Stimulated activated CD4-positive, alpha-beta T cell treated with anti-CD3 and anti-CD28 coated beads, Interleukin-2, amount 100 ng/mL, for 48 hours (primary cell): Measurements from ENCODE around the gene COL4A4.
"Not testable (repeated sequence)": the region's sequence is repeated elsewhere in the genome, so short reads cannot be mapped to it uniquely, and the experiment has no call there.

ENCODE experiments used
- DNase-seq, 2 donors: peaks; one replicate each; pipeline ENCODE4 v3.0.0-alpha.2; 2020

The COL4A4 gene

GRCh38 chr2:227106845-227107759 is 56.9 kb downstream of the COL4A4 start:
- DNase-seq, result peak; percentile 15 to 32

GRCh38 chr2:227103583-227103982 is 60.4 kb downstream of the COL4A4 start:
- DNase-seq, result no peak

- DNase-seq, result no peak
These were observed 64.7 kb downstream of the COL4A4 start for GRCh38 chr2:227099340-227099739.

GRCh38 chr2:227098162-227098515 is 65.9 kb downstream of the COL4A4 start:
- DNase-seq, result no peak

GRCh38 chr2:227097495-227098161 is 66.4 kb downstream of the COL4A4 start:
- no peak for DNase-seq

- DNase-seq, result no peak
These were observed 68.7 kb downstream of the COL4A4 start for GRCh38 chr2:227095346-227095745.

- no peak for DNase-seq
These were observed 81.7 kb downstream of the COL4A4 start for GRCh38 chr2:227082286-227082685.

GRCh38 chr2:227079726-227080125 is 84.3 kb downstream of the COL4A4 start:
- DNase-seq, result no peak

- not testable (repeated sequence) for DNase-seq
These were observed 98.9 kb downstream of the COL4A4 start for GRCh38 chr2:227065065-227065464.

GRCh38 chr2:227058888-227059399 is 105.1 kb downstream of the COL4A4 start:
- no peak for DNase-seq

GRCh38 chr2:227057743-227058447 is 106.1 kb downstream of the COL4A4 start:
- no peak for DNase-seq

GRCh38 chr2:227057060-227057459 is 106.9 kb downstream of the COL4A4 start:
- DNase-seq, result no peak

- DNase-seq, result no peak
These were observed 110.0 kb downstream of the COL4A4 start for GRCh38 chr2:227054006-227054405.

GRCh38 chr2:227052879-227053278 is 111.1 kb downstream of the COL4A4 start:
- DNase-seq, result no peak

- DNase-seq, result no peak
These were observed 120.0 kb downstream of the COL4A4 start for GRCh38 chr2:227043981-227044380.

GRCh38 chr2:227038550-227039189 is 125.3 kb downstream of the COL4A4 start:
- DNase-seq, result no peak

- DNase-seq, result no peak
These were observed 127.5 kb downstream of the COL4A4 start for GRCh38 chr2:227036527-227036926.

- DNase-seq, result no peak
These were observed 128.2 kb downstream of the COL4A4 start for GRCh38 chr2:227035711-227036367.

- DNase-seq, result peak; percentile 8 to 27
These were observed 130.4 kb downstream of the COL4A4 start for GRCh38 chr2:227033471-227034148.

- DNase-seq, result no peak
These were observed 132.6 kb downstream of the COL4A4 start for GRCh38 chr2:227031379-227031778.

GRCh38 chr2:227030789-227031188 is 133.2 kb downstream of the COL4A4 start:
- no peak for DNase-seq
